HEK293 (cell line): ENCODE measurements around the gene CASP14.

ENCODE experiments used
- RBAK ChIP-seq: fragments of 450-650 bp; formaldehyde crosslinking; IDR thresholded peaks from 2 replicates; pipeline ENCODE4 v1.5.1; 2016; ENCODE audit warnings: missing biosample characterization, missing genetic modification characterization
- REST ChIP-seq: fragments of 450-650 bp; formaldehyde crosslinking; IDR thresholded peaks from 2 replicates; pipeline ENCODE4 v1.5.1; 2016; ENCODE audit warnings: missing biosample characterization, missing genetic modification characterization
- SP3 ChIP-seq: fragments of 450-650 bp; formaldehyde crosslinking; IDR thresholded peaks from 2 replicates; pipeline ENCODE4 v1.5.1; 2016; ENCODE audit warnings: missing biosample characterization, missing genetic modification characterization
- ZNF10 ChIP-seq: fragments of 450-650 bp; formaldehyde crosslinking; IDR thresholded peaks from 2 replicates; pipeline ENCODE4 v1.5.1; 2017; ENCODE audit warnings: missing biosample characterization, missing genetic modification characterization
- ZNF174 ChIP-seq: fragments of 450-650 bp; formaldehyde crosslinking; IDR thresholded peaks from 2 replicates; pipeline ENCODE4 v1.5.0; 2017; ENCODE audit warnings: missing biosample characterization, mild to moderate bottlenecking, missing genetic modification characterization
- ZNF274 ChIP-seq, 2 experiments: fragments of 200-500 bp in 1 of 2; fragments of 450-650 bp in 1 of 2; sonication (Bioruptor generic) in 1 of 2; formaldehyde crosslinking in 1 of 2; IDR thresholded peaks; 2 replicates each; pipeline versions ENCODE4 v1.5.1 to v1.6.1; 2014 to 2016; ENCODE audit warnings: borderline replicate concordance in 1 of 2, inconsistent platforms in 1 of 2, low read length in 1 of 2, missing biosample characterization in 1 of 2, missing genetic modification characterization in 1 of 2
- ZNF324 ChIP-seq: fragments of 450-650 bp; formaldehyde crosslinking; IDR thresholded peaks from 2 replicates; pipeline ENCODE4 v1.5.1; 2016; ENCODE audit warnings: missing biosample characterization, missing genetic modification characterization
- ZNF423 ChIP-seq: fragments of 450-650 bp; formaldehyde crosslinking; IDR thresholded peaks from 2 replicates; pipeline ENCODE4 v1.5.1; 2016; ENCODE audit warnings: missing biosample characterization, missing genetic modification characterization
- ZNF426 ChIP-seq: fragments of 450-650 bp; formaldehyde crosslinking; IDR thresholded peaks from 2 replicates; pipeline ENCODE4 v1.5.1; 2017; ENCODE audit warnings: missing biosample characterization, missing genetic modification characterization, mild to moderate bottlenecking, inconsistent platforms, moderate library complexity
- ZNF433 ChIP-seq: fragments of 450-650 bp; formaldehyde crosslinking; IDR thresholded peaks from 2 replicates; pipeline ENCODE4 v1.5.1; 2016; ENCODE audit warnings: missing biosample characterization, missing genetic modification characterization, low read depth
- ZNF449 ChIP-seq: fragments of 450-650 bp; formaldehyde crosslinking; IDR thresholded peaks from 2 replicates; pipeline ENCODE4 v1.5.1; 2017; ENCODE audit warnings: missing biosample characterization, mild to moderate bottlenecking, missing genetic modification characterization, moderate library complexity
- ZNF768 ChIP-seq: fragments of 450-650 bp; formaldehyde crosslinking; IDR thresholded peaks from 2 replicates; pipeline ENCODE4 v1.5.1; 2018; ENCODE audit warnings: missing biosample characterization, mild to moderate bottlenecking, missing genetic modification characterization
- TF ChIP-seq, protein P1 (sequence below): fragments of 450-650 bp; formaldehyde crosslinking; IDR thresholded peaks from 2 replicates; pipeline ENCODE4 v1.5.1; 2016; ENCODE audit warnings: missing biosample characterization, missing genetic modification characterization

GRCh38 chr19:15048128-15048527 is 1.2 kb upstream of the CASP14 start:
- no peak for TF ChIP-seq ZNF426 (tag by site-specific recombination)
- no peak for TF ChIP-seq REST (tag by site-specific recombination)
- TF ChIP-seq ZNF174 (tag by site-specific recombination) = no peak
- TF ChIP-seq ZNF10 (tag by site-specific recombination) = no peak
- no peak for TF ChIP-seq SP3 (tag by site-specific recombination)
- no peak for TF ChIP-seq ZNF423 (tag by site-specific recombination)
- TF ChIP-seq, protein P1, sequence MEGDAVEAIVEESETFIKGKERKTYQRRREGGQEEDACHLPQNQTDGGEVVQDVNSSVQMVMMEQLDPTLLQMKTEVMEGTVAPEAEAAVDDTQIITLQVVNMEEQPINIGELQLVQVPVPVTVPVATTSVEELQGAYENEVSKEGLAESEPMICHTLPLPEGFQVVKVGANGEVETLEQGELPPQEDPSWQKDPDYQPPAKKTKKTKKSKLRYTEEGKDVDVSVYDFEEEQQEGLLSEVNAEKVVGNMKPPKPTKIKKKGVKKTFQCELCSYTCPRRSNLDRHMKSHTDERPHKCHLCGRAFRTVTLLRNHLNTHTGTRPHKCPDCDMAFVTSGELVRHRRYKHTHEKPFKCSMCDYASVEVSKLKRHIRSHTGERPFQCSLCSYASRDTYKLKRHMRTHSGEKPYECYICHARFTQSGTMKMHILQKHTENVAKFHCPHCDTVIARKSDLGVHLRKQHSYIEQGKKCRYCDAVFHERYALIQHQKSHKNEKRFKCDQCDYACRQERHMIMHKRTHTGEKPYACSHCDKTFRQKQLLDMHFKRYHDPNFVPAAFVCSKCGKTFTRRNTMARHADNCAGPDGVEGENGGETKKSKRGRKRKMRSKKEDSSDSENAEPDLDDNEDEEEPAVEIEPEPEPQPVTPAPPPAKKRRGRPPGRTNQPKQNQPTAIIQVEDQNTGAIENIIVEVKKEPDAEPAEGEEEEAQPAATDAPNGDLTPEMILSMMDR (tag by site-specific recombination) = no peak
- no peak for TF ChIP-seq ZNF274 (IDR thresholded peaks at IDR 0.05; ENCODE audit: low read length)
- TF ChIP-seq ZNF274 (tag by site-specific recombination; IDR thresholded peaks at IDR 0.05; ENCODE audit: borderline replicate concordance) = no peak
- TF ChIP-seq ZNF433 = no peak
- TF ChIP-seq ZNF324 (tag by site-specific recombination) = no peak
- no peak for TF ChIP-seq RBAK
- no peak for TF ChIP-seq ZNF449
- no peak for TF ChIP-seq ZNF768
